ENCODE measurements around the gene ADGRF5.
A peak's percentile ranks its signal among the peaks of the same experiment; 100 is the strongest.

Gene ADGRF5, protein sequence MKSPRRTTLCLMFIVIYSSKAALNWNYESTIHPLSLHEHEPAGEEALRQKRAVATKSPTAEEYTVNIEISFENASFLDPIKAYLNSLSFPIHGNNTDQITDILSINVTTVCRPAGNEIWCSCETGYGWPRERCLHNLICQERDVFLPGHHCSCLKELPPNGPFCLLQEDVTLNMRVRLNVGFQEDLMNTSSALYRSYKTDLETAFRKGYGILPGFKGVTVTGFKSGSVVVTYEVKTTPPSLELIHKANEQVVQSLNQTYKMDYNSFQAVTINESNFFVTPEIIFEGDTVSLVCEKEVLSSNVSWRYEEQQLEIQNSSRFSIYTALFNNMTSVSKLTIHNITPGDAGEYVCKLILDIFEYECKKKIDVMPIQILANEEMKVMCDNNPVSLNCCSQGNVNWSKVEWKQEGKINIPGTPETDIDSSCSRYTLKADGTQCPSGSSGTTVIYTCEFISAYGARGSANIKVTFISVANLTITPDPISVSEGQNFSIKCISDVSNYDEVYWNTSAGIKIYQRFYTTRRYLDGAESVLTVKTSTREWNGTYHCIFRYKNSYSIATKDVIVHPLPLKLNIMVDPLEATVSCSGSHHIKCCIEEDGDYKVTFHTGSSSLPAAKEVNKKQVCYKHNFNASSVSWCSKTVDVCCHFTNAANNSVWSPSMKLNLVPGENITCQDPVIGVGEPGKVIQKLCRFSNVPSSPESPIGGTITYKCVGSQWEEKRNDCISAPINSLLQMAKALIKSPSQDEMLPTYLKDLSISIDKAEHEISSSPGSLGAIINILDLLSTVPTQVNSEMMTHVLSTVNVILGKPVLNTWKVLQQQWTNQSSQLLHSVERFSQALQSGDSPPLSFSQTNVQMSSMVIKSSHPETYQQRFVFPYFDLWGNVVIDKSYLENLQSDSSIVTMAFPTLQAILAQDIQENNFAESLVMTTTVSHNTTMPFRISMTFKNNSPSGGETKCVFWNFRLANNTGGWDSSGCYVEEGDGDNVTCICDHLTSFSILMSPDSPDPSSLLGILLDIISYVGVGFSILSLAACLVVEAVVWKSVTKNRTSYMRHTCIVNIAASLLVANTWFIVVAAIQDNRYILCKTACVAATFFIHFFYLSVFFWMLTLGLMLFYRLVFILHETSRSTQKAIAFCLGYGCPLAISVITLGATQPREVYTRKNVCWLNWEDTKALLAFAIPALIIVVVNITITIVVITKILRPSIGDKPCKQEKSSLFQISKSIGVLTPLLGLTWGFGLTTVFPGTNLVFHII (N-terminal part only)

DNA sequence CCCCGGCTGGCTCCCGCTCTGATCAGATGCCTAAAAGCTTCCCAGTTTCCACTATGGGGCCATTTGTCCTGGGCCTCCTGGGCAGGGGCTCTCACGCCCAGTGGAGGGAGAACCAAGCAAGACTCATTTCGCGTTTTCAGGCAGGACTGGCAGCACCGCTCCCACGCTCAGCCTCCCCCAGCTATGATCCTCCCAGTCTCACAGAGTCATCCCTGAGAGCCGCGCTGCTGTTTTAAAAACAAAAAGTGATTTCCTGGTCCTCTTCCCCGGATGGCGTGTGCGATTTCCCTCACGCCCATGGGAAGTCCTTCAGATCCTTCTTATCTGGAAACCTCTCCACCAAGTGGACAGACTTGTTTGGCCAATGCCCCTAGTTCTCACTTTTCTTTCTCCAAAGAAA, at the start of gene ADGRF5:
Gene ADGRF5, minus strand, starts transcription at position 208 of the 400 bp plus-strand sequence. CDS start 15,176 bp downstream, outside the sequence.
- no peak for DNase-seq (ENCODE audit: low read depth)

DNA sequence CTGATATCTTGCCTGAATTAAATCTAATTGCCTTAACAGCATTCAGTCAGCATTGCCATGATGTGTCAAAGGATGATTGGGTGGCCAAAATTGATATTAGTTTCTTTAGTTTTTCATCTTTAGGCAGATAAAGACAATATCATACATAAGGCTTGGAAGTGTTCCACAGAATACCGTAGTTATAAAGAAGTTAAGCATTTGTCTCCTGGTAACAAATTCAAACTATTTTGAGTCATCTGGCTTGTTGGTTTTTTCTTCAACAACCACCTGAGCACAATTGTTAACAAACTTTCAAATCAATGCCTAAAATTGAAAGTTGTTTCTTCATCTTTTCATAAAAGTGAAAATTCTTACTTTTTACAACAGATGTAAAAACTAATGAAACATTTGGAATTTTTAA, 47.5 kb upstream of the ADGRF5 start:
- no peak for DNase-seq (ENCODE audit: low read depth)

DNA sequence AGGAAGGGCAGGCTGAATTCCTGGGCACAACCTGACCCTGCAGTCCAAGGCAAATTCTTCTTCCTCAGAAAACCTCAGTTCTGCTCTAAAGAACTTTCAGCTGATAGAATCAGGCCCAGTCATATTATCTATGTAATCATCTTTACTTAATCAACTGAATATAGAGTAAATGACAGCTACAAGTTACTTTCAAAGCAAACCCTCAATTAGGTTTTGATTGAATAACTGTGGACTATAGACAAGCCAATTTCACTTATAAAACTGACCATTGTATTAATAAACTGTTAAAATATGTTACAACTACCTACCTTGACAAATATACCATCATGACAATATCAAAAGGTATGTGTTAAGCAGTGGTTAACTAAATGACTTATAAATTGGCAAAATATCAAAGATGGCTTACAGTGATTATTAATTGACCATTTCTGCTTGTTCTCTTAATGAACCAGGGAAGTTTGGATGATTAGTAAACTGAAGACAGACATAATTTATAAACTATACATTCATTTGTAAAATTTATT, 46.1 kb upstream of the ADGRF5 start:
- DNase-seq (ENCODE audit: low read depth): no peak

DNA sequence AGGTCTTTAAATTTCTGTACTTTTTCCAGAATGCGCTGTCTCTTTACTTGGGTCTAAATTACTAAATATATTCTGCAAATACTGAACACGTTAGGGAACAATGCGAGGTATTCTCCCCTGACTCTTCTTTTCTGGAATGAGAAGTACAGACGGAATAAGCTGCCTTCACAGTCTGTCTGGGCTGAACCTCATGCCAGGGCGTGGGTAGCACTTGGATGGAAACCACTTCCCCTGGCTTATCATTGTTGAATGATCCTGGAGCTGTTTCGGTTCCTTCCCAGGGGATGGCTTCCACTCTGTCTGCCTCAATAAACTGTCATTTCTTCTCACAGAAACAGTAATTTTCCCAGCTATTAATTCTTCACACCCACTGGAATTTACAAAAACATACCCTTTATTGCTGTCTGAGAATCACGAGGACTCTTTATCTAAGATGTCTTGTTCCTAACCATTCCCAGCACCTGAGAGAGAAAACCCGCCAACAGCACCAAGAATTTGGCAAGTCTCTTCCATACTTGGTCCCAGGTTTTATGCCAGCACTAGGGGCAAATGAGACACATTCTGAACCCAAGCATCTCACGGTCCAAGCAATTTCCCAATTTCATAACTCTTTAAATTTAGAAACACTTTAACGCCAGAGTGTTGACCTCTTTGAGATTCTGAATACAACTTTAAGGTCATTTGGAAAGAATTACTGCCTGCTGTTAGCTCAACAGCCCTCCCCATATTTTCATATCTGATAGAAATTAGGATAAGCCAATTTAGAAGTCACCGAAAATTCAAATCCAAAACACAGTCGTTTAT, 43.2 kb upstream of the ADGRF5 start:
- no peak for DNase-seq (ENCODE audit: low read depth)

DNA sequence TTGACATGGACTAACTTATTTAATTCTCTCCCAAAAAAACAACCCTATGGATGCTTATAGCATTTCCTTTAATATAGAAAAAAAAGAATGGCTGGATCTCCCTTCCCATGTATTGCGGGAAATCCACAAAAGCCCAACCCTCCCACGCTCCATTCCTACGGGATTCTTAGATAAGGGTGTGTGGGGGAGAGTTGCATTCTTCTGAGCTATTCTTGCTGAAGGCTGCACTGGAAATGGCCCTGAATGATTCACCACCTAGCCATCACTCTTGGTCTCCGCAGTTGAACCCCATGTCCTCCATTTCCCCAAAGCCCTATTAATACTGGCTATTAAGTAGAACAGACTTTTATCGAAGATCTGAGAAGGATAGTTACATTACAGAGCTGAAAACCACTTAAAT, 41.9 kb upstream of the ADGRF5 start:
- no peak for DNase-seq (ENCODE audit: low read depth)

DNA sequence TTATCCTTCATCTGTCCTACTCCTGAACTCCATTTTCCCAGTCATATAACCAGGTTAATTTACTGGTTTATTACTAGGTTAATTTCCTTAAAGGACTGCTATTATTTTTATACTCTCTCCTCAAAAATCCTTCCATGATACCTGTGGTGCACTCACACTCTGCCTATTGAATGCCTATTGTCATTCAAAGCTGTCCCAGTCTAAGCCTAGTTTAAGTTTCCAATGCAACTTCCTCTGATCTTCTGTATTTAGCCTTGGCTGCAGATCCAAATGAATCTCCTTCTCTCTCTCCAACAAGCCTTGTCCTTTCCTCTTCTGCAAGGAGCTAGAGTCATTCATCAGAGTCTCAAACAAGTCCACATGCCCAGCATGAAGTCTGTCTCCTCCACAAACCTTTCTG, 41.3 kb upstream of the ADGRF5 start:
- no peak for DNase-seq (ENCODE audit: low read depth)

DNA sequence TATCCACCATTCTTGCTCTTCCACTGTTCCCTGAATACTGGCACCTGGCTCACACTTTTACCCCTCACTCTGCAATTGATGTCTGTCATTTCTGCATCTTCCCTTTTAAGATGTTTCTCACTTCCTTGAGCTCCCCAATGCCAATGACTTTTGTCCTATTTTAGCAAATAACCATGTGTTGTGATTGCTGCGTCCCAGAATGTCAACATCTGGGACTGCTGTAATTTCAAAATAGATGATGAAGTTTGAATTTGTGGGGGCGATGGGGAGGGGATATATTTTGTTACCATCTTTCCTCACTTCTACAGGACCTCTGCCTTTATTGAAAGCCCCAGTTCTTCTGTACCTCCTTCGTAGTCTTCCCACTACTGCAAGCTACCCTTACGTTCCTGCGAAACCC, 40.0 kb upstream of the ADGRF5 start:
- no peak for DNase-seq (ENCODE audit: low read depth)

DNA sequence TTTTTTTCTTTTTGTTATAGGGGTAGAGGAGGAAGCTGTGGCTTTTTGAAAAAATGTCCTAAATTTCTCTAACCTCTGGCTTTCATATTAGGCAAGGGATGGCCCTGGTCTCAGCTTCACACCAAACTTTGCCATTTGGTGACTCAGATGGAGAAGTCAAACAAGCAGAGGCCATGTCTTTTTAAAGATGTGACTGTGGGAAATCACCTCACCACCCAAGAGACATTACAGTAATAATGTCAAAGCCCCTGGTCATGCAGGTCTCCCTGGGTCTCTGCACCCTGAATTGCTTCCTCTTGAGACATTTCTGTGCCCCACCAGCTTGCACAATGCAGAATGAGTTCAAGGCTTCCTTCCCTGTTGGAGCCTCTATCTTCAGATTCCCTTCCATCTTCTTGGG, 39.5 kb upstream of the ADGRF5 start:
- no peak for DNase-seq (ENCODE audit: low read depth)

DNA sequence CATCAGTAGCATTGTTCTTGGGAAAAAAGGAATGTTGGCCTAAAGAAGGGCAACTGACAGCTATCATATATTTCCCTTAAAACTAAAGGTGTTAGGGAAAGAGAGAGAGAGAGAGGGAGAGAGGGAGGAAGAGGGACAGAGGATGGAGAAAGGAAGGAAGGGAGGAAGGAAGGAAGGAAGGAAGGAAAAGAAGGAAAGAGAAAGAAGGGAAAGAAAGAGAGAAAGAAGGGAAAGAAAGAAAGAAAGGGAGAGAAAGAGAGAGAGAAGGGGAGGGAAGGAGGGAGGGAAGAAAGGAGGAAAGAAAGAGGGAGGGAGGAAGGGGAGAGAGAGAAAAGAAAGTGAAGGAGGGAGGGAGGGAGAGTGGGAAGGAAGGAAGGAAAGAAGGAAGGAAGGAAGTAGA, 37.7 kb upstream of the ADGRF5 start:
- DNase-seq (ENCODE audit: low read depth): no peak

DNA sequence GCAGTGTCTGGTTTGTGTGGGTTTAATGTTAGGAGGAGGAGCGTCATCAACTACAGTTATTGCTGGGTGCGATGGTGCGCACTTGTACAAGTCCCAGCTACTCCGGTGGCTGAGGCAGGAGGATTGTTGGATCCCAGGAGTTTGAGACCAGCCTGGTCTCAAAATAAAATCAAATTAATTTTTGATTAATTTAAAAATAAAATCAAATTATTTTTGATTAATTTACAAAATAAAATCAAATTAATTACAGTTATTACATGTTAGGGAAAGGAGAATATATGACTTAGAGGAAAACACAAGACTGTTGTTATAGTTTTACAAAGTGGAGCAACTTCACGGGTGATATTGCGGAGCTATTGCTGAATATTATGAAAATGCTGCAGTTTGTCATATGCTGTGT, 34.7 kb upstream of the ADGRF5 start:
- no peak for DNase-seq (ENCODE audit: low read depth)

DNA sequence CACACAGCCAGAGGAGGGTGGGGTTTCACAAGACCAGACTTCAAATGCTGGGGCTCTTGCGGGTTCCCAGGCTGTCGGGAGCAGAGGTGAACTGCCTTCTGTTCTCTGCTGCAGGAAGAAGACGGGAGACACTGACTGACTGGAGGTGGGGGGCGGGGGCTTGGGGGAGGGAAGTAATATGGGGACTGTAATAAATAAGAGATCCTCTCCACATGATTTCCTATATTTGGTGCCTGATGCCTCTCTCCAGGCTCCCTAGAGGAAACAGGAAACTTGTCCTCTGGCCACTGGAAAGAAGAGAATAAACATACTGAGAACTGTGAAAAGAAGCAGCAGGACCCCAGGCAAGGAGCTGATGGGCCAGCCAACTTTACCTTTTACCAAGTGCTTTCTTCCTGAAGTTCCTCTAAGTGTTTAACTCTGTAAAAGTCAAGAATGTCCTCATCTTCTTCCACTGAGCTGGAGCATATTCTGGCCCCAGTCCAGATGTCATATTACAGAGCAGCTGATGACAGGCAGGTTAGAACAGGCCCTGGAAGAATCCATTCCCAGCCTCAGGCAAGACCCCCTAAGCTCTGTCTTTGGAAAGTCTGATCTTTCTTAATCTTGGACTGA, 33.2 kb upstream of the ADGRF5 start:
- DNase-seq (ENCODE audit: low read depth): no peak

DNA sequence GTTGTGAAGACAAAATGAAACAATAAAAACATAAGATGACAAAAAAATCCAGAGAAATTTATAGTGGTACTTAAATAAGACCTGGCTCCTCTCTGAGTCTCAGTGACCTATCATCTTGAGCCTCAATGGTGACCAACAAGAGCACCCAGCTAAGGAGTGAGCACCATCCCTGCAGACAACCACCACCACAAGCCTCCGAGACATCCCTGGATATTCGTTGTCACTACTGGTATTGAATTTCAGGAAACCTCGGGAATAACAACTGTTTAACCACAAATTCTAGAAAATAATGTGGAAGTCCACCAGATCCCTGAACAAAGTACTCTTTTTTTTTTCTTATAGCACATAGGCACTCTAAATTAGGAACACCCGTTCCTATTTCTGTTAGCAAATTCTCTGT, 32.2 kb upstream of the ADGRF5 start:
- DNase-seq (ENCODE audit: low read depth): no peak

DNA sequence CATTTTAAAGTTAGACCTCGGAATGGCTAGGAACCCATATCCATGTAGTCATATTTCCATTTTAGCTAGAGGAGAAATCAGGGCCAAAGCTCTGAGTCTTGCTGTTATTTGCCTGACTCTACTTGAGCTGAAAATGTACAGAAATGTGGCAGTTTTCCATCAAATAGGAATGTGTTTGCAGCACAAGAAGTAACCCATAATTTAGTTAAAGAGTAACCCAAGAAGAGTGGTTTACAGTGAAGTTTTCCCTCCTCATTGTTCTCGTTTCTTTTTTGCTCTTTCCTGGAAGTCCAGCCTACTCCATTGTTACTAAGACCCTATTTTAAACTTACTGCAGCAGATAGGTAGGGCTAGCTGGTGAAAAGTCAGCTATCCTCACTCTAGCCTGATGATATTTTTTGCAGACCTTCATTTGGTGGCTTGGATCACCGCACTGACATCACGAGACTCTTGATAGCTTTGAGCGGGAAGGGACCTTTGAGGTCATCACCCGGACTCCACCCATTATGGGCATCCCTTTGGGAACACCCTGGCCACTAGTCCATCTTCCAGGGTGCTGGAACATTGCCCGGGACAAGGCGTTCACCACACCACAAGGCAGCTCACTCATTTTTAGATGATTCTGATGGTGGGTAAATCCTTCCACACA, 28.0 kb upstream of the ADGRF5 start:
- peak; percentile 18 for DNase-seq (ENCODE audit: low read depth)

DNA sequence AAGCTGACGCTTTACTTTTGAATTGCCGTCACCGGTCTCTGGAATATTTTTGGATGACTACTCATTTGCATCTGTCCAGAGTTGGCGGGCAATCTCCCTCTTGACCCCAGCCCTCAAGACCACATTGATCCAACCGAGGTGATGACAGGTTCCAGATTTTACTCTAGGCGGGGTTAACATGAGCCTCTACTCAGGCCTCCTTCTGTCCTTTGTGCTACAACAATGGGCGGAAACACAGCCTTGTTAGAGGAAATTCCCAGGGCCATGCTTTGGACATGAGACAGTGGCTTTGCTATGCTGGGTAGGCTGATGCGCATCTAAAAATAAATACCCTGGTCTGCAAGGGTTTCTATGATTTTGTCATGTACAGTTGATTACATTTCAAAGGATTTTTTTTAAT, 27.0 kb upstream of the ADGRF5 start:
- DNase-seq (ENCODE audit: low read depth): no peak

DNA sequence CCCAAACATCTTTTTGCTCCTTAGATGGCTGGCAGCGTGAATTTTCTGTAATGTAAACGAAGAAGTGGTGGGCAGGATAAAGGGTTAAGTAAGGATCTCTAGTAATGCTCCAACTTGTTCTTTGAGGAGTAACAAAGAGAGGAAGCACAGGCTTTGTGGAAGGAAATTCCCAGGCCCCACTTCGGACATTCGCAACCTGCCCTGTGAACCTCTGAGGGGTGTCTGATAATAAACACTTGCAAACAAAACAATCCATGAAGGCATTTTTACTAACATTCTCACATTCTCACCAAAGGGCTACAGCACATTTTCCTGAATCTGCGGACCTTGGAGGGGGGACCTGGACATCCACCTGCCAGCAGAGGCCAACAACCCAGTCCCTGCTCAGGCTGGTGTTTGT, 25.8 kb upstream of the ADGRF5 start:
- no peak for DNase-seq (ENCODE audit: low read depth)

DNA sequence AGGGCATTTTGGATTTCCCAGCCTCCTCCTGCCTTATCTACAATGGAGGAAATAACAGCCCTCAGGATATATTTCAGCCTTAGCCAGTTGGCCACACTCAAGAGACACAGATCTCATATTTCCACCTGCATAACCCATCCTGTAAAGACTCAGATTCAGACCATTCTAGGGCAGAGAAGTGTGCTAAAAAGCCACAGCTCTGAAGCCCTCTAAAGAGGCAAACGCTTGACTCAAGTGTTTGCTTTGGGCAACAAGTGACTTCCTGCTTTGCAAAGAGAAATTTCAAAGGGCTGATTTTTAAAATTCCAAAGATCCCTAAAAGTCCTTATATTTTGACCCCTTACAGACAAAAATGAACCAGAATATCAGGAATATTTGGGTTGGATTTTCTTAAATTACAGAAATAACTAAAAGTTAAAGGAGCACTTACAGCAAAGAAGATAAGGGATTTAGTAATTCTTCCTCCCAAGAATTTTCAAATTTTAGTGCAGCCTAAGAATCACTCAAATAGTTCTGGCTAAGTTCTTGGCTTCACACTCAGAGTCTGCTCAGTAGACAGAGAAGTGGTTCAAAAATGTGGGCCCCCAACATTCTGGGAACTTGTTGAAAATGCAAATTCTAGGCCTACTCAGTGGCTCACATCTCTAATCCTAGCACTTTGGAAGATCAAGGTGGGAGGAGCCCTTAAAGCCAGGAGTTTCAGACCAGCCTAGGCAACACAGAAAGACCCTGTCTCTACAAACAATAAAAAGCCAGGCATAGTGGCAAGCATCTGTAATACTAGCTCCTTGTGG, 18.9 kb upstream of the ADGRF5 start:
- no peak for DNase-seq (ENCODE audit: low read depth)

DNA sequence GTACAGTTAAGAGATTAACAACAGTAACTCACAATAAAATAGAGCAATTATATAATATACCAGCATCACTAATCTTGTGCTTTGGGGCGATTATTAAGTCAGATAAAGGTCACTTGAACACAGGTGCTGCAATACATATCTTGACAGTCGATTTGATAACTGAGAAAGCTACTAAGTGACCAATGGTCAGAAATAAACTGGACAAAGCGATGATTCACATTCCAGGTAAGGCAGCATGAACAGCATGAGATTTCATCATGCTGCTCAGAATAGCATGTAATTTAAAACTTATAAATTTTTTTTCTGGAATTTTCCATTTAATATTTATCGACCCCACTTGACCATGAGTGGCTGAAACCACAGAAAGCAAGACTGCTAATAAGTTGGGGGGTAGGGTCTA, 15.9 kb upstream of the ADGRF5 start:
- no peak for DNase-seq (ENCODE audit: low read depth)

DNA sequence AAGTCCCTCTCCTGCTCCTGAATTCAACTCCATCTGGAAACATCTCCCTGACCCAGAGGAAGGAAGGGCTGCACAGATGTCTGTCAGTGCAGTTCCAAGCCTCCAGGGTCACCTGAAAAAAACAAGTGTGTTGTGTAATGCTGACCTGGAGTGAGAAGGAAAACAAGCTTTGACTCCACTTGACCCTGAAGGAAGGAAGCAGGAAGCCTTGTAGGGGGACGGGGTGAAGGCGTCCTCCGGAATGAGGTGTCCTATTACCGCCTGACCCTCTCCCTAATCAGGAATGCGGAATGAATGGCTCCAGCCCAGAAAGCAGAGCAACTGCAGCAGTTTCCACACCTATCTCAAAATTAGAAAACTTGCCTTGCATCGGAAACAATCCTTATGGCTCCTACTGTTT, 13.9 kb upstream of the ADGRF5 start:
- no peak for DNase-seq (ENCODE audit: low read depth)

DNA sequence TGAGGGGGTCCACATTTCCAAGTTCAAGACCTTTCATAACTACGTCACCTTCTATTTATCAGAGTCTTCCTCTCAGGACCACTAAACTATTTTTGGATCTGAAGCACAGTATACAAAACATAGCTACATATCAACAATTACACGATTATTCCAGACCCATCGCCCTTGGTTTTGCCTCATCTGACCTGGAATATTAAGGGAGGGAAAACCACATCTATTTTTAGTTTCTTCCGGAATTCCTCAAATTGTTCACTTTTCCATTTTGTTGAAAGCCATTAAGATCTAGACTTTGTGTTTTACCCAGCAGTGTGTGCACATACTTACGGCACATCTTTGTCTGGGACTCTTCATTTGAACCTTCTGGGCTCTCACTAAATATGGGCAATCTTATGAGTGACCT, 12.0 kb upstream of the ADGRF5 start:
- no peak for DNase-seq (ENCODE audit: low read depth)
